HepG2 (cell line): Measurements from ENCODE around the gene TMEM185B. TPM values are rescaled to one million over a fixed set of nuclear protein-coding genes. Genes with fewer than 3 reads are reported as not detected.

Experiments
- ASH2L ChIP-seq: fragments of 300-600, 200-600 bp; sonication (generic); IDR thresholded peaks from 2 replicates; pipeline ENCODE4 v1.7.0; 2017; ENCODE audit warnings: low read depth, mild to moderate bottlenecking, moderate library complexity, mixed read lengths, low read length; ENCODE audit not compliant: insufficient read length
- BATF2 ChIP-seq: sonication (generic); formaldehyde crosslinking; IDR thresholded peaks from 2 replicates; pipeline ENCODE4 v1.8.0; 2022; ENCODE audit warnings: mild to moderate bottlenecking, missing genetic modification reagents, moderate library complexity
- EEA1 ChIP-seq: sonication (generic); formaldehyde crosslinking; IDR thresholded peaks from 2 replicates; pipeline ENCODE4 v1.5.1; 2020; ENCODE audit warnings: mild to moderate bottlenecking, missing genetic modification reagents, borderline replicate concordance
- FOXK1 ChIP-seq: sonication (generic); formaldehyde crosslinking; IDR thresholded peaks from 2 replicates; pipeline ENCODE4 v1.4.0; 2020; ENCODE audit warnings: low read depth, missing genetic modification reagents, borderline replicate concordance
- HDAC1 ChIP-seq: sonication (generic); formaldehyde crosslinking; IDR thresholded peaks from 2 replicates; pipeline ENCODE4 v1.5.1; 2020; ENCODE audit warnings: mild to moderate bottlenecking, missing genetic modification reagents
- IKZF1 ChIP-seq: fragments of 450-650 bp; IDR thresholded peaks from 2 replicates; pipeline ENCODE4 v1.7.1; 2016
- JARID2 ChIP-seq: sonication (generic); formaldehyde crosslinking; IDR thresholded peaks from 2 replicates; pipeline ENCODE4 v1.8.1; 2023; ENCODE audit warnings: missing genetic modification reagents, inconsistent platforms; ENCODE audit not compliant: insufficient replicate concordance
- KDM1A ChIP-seq: IDR thresholded peaks from 2 replicates; pipeline ENCODE4 v1.6.1; 2016; ENCODE audit warnings: missing compliant biosample characterization
- KLF12 ChIP-seq: sonication (generic); formaldehyde crosslinking; IDR thresholded peaks from 2 replicates; pipeline ENCODE4 v1.4.0; 2020; ENCODE audit warnings: missing genetic modification reagents, borderline replicate concordance
- NR0B2 ChIP-seq: sonication (generic); formaldehyde crosslinking; IDR thresholded peaks from 2 replicates; pipeline ENCODE4 v1.4.0; 2020; ENCODE audit warnings: mild to moderate bottlenecking, missing genetic modification reagents
- PHB2 ChIP-seq: fragments of 450-650 bp; IDR thresholded peaks from 2 replicates; pipeline ENCODE4 v1.6.1; 2018; ENCODE audit not compliant: partially characterized antibody
- SAP130 ChIP-seq: IDR thresholded peaks from 2 replicates; pipeline ENCODE4 v1.6.1; 2016; ENCODE audit warnings: low read depth
- SIX1 ChIP-seq: sonication (generic); formaldehyde crosslinking; IDR thresholded peaks from 2 replicates; pipeline ENCODE4 v1.4.0; 2020; ENCODE audit warnings: missing genetic modification reagents, borderline replicate concordance
- SMAD9 ChIP-seq: sonication (generic); formaldehyde crosslinking; IDR thresholded peaks from 2 replicates; pipeline ENCODE4 v1.5.1; 2020; ENCODE audit warnings: mild to moderate bottlenecking, missing genetic modification reagents
- SOX6 ChIP-seq, 2 experiments: fragments of 450-650 bp in 1 of 2; sonication (generic) in 1 of 2; formaldehyde crosslinking in 1 of 2; IDR thresholded peaks; 2 replicates each; pipeline versions ENCODE4 v1.4.0 to v1.6.1; 2017 to 2020; ENCODE audit warnings: antibody characterized with exemption in 1 of 2, mild to moderate bottlenecking in 1 of 2, missing genetic modification reagents in 1 of 2
- ZBTB38 ChIP-seq: sonication (generic); formaldehyde crosslinking; IDR thresholded peaks from 2 replicates; pipeline ENCODE4 v1.5.1; 2020; ENCODE audit warnings: mild to moderate bottlenecking, missing genetic modification reagents
- ZFX ChIP-seq: sonication (generic); formaldehyde crosslinking; IDR thresholded peaks from 2 replicates; pipeline ENCODE4 v1.4.0; 2020; ENCODE audit warnings: mild to moderate bottlenecking, low read depth, missing genetic modification reagents, moderate library complexity
- ZMYM3 ChIP-seq: sonication (generic); formaldehyde crosslinking; IDR thresholded peaks from 2 replicates; pipeline ENCODE4 v1.5.1; 2020; ENCODE audit warnings: mild to moderate bottlenecking, missing genetic modification reagents
- ZNF263 ChIP-seq: sonication (generic); formaldehyde crosslinking; IDR thresholded peaks from 2 replicates; pipeline ENCODE4 v1.4.0; 2020; ENCODE audit warnings: missing genetic modification reagents
- ZNF382 ChIP-seq: sonication (generic); formaldehyde crosslinking; IDR thresholded peaks from 2 replicates; pipeline ENCODE4 v1.5.0; 2020; ENCODE audit warnings: missing genetic modification reagents, mild to moderate bottlenecking, borderline replicate concordance
- polyA plus RNA-seq, 8 experiments: library from polyadenylated mRNA; depleted of rRNA in 3 of 8; stranded (reverse) in 7 of 8; unstranded in 1 of 8; fragments of >200 nt; fragmentation: Illumina TruSeq in 4 of 8; extraction: Trizol in 4 of 8; gene quantifications; 2 replicates each; pipeline versions ENCODE4 v1.2.1 to v1.2.3, GENCODE V29; 2011 to 2016; ENCODE audit warnings: low read depth in 4 of 8, missing spikeins in 1 of 8, mixed read lengths in 1 of 8; ENCODE audit not compliant: insufficient read depth in 1 of 8
- total RNA-seq, 5 experiments: library from RNA; depleted of rRNA; stranded (reverse); fragments of >200 nt; fragmentation: Illumina TruSeq; extraction: Trizol; gene quantifications; 2 replicates each; pipeline ENCODE4 v1.2.3, GENCODE V29; 2016; ENCODE audit warnings: low read depth in 1 of 5
- TF ChIP-seq, protein P1 (sequence below): sonication (generic); formaldehyde crosslinking; conservative IDR thresholded peaks from 2 replicates; pipeline ENCODE4 v1.8.0; 2022; ENCODE audit warnings: missing genetic modification reagents

The TMEM185B gene
- total and polyA plus RNA-seq, 2 of the 13 experiments (the other 11 are each of a cell fraction or from before 2014, with no cell fraction given): 5.6 to 7.0 TPM

DNA sequence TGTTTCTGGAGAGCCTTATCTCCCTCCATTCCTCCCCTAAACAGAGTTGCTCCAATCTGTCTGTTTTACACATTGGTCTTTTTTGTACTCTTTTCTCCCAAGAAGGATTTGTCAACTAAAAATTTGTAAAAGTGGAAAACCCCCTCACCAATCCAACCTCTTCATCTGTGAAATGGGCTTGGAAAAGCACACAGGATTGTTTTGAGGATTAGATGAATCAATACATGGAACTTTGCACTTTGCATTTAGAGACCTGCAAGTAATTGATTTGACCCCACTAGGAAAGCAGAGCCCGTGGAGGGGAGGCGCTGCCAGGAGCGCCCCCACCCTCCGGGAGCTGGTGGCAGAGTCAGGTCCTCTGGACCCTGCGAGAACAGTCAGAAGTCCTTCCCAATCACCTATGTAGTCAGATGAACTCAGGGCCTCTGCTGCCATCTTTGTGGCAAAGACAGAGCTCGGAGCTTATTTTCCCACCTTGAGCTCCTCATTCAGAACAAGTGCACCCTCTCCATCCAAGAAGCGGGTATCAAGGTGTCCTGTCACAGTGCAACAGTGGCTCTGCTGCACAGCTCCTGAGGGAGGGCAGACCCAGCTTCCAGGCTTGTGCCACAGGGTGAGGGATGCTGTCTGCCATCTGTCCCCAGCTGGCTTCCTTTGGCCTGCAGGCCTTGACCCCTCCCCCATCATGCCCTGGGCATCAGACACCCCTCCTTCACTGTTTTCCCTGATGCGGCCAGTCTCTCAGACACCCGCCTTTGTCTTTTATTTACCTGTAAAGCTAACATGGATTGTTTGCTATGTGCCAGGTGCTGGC is 1.7 kb upstream of the TMEM185B start (continued):
- TF ChIP-seq SMAD9 (CRISPR knock-in tag) (no peak), HDAC1 (CRISPR knock-in tag) (no peak), BATF2 (no peak), NR0B2 (CRISPR knock-in tag) (no peak), IKZF1 (no peak), KLF12 (CRISPR knock-in tag) (no peak), ZMYM3 (CRISPR knock-in tag) (0 out of 2 replicates have a peak, but pooled peaks have one; percentile 10), SIX1 (no peak), ZNF263 (CRISPR knock-in tag) (no peak), KDM1A (CRISPR knock-in tag) (0 out of 2 replicates have a peak, but pooled peaks have one; percentile 41), JARID2 (CRISPR knock-in tag) (no peak), EEA1 (CRISPR knock-in tag) (no peak), ZNF382 (CRISPR knock-in tag) (no peak), ZFX (peak; percentile 24; the same call in 1 of the 2 replicates), ASH2L (no peak), ZBTB38 (CRISPR knock-in tag) (no peak), FOXK1 (CRISPR knock-in tag) (no peak), SOX6 (IDR thresholded peaks at IDR 0.05) (no peak), SOX6 (CRISPR knock-in tag; IDR thresholded peaks at IDR 0.05) (peak; percentile 5; the same call in 1 of the 2 replicates), PHB2 (no peak), SAP130 (CRISPR knock-in tag) (no peak)
- TF ChIP-seq, protein P1, sequence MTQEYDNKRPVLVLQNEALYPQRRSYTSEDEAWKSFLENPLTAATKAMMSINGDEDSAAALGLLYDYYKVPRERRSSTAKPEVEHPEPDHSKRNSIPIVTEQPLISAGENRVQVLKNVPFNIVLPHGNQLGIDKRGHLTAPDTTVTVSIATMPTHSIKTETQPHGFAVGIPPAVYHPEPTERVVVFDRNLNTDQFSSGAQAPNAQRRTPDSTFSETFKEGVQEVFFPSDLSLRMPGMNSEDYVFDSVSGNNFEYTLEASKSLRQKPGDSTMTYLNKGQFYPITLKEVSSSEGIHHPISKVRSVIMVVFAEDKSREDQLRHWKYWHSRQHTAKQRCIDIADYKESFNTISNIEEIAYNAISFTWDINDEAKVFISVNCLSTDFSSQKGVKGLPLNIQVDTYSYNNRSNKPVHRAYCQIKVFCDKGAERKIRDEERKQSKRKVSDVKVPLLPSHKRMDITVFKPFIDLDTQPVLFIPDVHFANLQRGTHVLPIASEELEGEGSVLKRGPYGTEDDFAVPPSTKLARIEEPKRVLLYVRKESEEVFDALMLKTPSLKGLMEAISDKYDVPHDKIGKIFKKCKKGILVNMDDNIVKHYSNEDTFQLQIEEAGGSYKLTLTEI (CRISPR knock-in tag): no peak
